Nephron progenitor cell (in vitro differentiated cells): Measurements from ENCODE around the gene IGFBP3.

ENCODE experiments used
- DNase-seq: peaks from one replicate; pipeline ENCODE4 v3.0.0; 2021
- H3K27ac Mint-ChIP-seq: 2 replicates; pipeline ENCODE4 v1.8.0; 2021; ENCODE audit warnings: mild to moderate bottlenecking, moderate library complexity, mixed read lengths
- H3K27me3 Mint-ChIP-seq: 2 replicates; pipeline ENCODE4 v1.8.0; 2021; ENCODE audit warnings: mild to moderate bottlenecking, low read depth, mixed read lengths; ENCODE audit not compliant: poor library complexity
- H3K36me3 Mint-ChIP-seq: 2 replicates; pipeline ENCODE4 v1.8.0; 2021; ENCODE audit warnings: low read depth, mixed read lengths
- H3K4me1 Mint-ChIP-seq: 2 replicates; pipeline ENCODE4 v1.8.0; 2021; ENCODE audit warnings: mixed read lengths
- H3K4me3 Mint-ChIP-seq: 2 replicates; pipeline ENCODE4 v1.8.0; 2021; ENCODE audit warnings: mild to moderate bottlenecking, moderate library complexity, mixed read lengths
- H3K9me3 Mint-ChIP-seq: 2 replicates; pipeline ENCODE4 v1.8.0; 2021; ENCODE audit warnings: mild to moderate bottlenecking, moderate library complexity, mixed read lengths
- TF ChIP-seq, protein P1 (sequence below): fragments of 200-600 bp; sonication (generic); IDR thresholded peaks from 2 replicates; pipeline ENCODE4 v1.5.0; 2021; ENCODE audit warnings: antibody characterized with exemption

Gene IGFBP3, protein sequence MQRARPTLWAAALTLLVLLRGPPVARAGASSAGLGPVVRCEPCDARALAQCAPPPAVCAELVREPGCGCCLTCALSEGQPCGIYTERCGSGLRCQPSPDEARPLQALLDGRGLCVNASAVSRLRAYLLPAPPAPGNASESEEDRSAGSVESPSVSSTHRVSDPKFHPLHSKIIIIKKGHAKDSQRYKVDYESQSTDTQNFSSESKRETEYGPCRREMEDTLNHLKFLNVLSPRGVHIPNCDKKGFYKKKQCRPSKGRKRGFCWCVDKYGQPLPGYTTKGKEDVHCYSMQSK

GRCh38 chr7:45920502-45921380 is at the start of gene IGFBP3:
Gene IGFBP3, minus strand, starts transcription at chr7:45921272. Its CDS starts 132 bp downstream, at chr7:45921140.
- peaks cover 86% of the 10 kb centered on the region for H3K27me3 Mint-ChIP-seq
- H3K4me3 Mint-ChIP-seq = peak within 1 kb of the TSS; percentile 85

DNA sequence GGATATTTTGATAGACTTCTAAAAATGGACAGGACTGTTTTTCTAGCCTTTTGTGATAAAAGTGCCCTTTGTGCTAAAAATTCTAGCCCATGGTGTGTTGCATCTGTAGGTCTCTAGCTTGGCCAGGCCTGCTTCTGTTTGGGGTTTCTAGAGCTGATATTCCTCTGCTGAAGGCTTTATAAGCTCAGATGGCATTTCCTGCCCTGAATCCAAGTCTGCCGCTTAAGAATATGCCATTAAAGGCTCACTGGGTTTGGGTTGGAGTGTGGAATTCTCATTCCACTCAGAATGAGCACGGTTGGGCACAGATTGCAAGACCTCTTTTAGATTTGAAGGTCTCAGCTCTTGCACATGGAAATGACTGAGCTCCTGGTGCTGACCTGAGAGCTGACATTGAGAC is 49.4 kb upstream of the IGFBP3 start:
- Mint-ChIP-seq H3K9me3 (peaks cover 6% of the 10 kb centered on the region), H3K27ac (no peak overlapping the region), H3K4me1 (peaks cover 17% of the 10 kb centered on the region), H3K4me3 (no peak overlapping the region), H3K27me3 (peaks cover 10% of the 10 kb centered on the region), H3K36me3 (no peaks in the 10 kb centered on the region)
- DNase-seq = no peak
- TF ChIP-seq, protein P1, sequence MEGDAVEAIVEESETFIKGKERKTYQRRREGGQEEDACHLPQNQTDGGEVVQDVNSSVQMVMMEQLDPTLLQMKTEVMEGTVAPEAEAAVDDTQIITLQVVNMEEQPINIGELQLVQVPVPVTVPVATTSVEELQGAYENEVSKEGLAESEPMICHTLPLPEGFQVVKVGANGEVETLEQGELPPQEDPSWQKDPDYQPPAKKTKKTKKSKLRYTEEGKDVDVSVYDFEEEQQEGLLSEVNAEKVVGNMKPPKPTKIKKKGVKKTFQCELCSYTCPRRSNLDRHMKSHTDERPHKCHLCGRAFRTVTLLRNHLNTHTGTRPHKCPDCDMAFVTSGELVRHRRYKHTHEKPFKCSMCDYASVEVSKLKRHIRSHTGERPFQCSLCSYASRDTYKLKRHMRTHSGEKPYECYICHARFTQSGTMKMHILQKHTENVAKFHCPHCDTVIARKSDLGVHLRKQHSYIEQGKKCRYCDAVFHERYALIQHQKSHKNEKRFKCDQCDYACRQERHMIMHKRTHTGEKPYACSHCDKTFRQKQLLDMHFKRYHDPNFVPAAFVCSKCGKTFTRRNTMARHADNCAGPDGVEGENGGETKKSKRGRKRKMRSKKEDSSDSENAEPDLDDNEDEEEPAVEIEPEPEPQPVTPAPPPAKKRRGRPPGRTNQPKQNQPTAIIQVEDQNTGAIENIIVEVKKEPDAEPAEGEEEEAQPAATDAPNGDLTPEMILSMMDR = no peak

More at GRCh38 chr7:45920502-45921380, at the start of gene IGFBP3:
- DNase-seq = peak; percentile 77
- H3K9me3 Mint-ChIP-seq = no peaks in the 10 kb centered on the region
- peaks cover 12% of the 10 kb centered on the region for H3K36me3 Mint-ChIP-seq
- H3K4me1 Mint-ChIP-seq = peaks cover 36% of the 10 kb centered on the region
- TF ChIP-seq, protein P1 = no peak
- no peak within 1 kb of the TSS for H3K27ac Mint-ChIP-seq

DNA sequence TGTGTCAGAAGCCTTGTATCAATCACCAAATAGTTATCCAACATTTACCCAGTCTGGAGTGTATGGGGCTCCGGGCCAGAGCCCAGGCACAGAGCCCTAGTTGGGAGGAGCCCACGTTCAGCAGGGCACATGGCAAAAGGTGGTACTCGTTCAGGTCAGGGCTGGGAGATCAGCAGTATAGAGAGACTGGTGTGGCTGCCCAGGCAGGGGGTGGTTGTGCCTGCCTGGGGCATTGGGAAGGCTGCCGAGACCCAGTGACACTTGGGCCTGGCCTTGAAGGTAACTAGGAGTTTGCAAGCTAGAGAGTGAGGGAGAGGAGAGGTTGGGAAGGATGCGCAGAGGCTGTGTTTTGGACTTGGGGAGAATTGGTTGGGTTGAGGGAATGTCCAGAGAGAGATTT is 48.9 kb upstream of the IGFBP3 start:
- Mint-ChIP-seq H3K4me1 (peaks cover 17% of the 10 kb centered on the region), H3K36me3 (no peaks in the 10 kb centered on the region), H3K9me3 (peaks cover 2% of the 10 kb centered on the region), H3K4me3 (no peak overlapping the region), H3K27me3 (peaks cover 11% of the 10 kb centered on the region), H3K27ac (no peak overlapping the region)
- no peak for DNase-seq
- TF ChIP-seq, protein P1 = no peak

- Mint-ChIP-seq H3K4me3 (no peak overlapping the region), H3K4me1 (peaks cover 9% of the 10 kb centered on the region), H3K36me3 (no peaks in the 10 kb centered on the region), H3K9me3 (no peaks in the 10 kb centered on the region), H3K27me3 (peaks cover 12% of the 10 kb centered on the region), H3K27ac (no peak overlapping the region)
- TF ChIP-seq, protein P1 = no peak
- no peak for DNase-seq
These were observed 47.9 kb upstream of the IGFBP3 start for GRCh38 chr7:45968856-45969541.

DNA sequence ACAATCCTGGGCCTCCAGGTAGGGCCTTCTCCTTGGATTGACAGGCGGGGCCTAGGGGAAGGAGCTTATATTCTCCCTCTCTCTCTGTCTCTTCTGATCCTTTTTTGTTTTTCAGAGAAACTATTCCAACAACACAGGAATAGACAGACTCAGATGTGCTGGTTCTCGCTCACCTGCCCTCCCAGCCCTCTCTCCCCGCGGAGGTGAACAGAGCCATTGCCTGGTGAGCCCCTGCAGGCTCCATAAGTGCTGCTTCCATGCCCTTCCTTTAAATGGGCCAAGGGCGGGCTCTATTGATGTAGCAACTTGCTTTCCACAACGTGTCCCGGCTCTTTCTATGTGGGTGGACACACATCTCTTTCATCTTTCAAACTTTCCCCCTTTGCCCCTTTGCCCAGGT is 47.2 kb upstream of the IGFBP3 start:
- Mint-ChIP-seq H3K4me1 (peaks cover 6% of the 10 kb centered on the region), H3K36me3 (no peaks in the 10 kb centered on the region), H3K9me3 (no peaks in the 10 kb centered on the region), H3K27ac (no peak overlapping the region), H3K27me3 (peaks cover 12% of the 10 kb centered on the region), H3K4me3 (no peak overlapping the region)
- DNase-seq = no peak
- TF ChIP-seq, protein P1 = no peak
